Aorta (tissue), 5 donors: Measurements from ENCODE around the gene TNIP1. TPM values are rescaled to one million over a fixed set of nuclear protein-coding genes. Genes with fewer than 3 reads are reported as not detected.
A peak's percentile ranks its signal among the peaks of the same experiment; 100 is the strongest.

Experiments
- ATAC-seq: fragments of 200-7000 bp; cut with Tn5 transposase; one replicate; pipeline ENCODE4 v1.9.1; 2022; ENCODE audit warnings: moderate library complexity; ENCODE audit not compliant: low FRiP score
- DNase-seq, 2 donors: peaks; one replicate each; pipeline ENCODE4 v3.0.0-alpha.2; 2020
- H3K27ac ChIP-seq, 2 donors: one replicate each; pipeline ENCODE4 v1.5.1; 2013; ENCODE audit warnings: low read length in 2 of 2, mild to moderate bottlenecking in 2 of 2, moderate library complexity in 2 of 2, control low read depth in 1 of 2, inconsistent platforms in 1 of 2, low read depth in 1 of 2
- H3K27me3 ChIP-seq, 2 donors: one replicate each; pipeline ENCODE4 v1.6.1; 2013; ENCODE audit warnings: control low read depth in 1 of 2, low read length in 1 of 2, mild to moderate bottlenecking in 1 of 2, moderate library complexity in 1 of 2; ENCODE audit not compliant: insufficient read depth in 2 of 2, control insufficient read depth in 1 of 2
- H3K36me3 ChIP-seq, 2 donors: one replicate each; pipeline ENCODE4 v1.6.1; 2013; ENCODE audit warnings: control low read depth in 1 of 2, low read length in 1 of 2, mild to moderate bottlenecking in 1 of 2; ENCODE audit not compliant: insufficient read depth in 2 of 2, control insufficient read depth in 1 of 2
- H3K4me1 ChIP-seq, 2 donors: one replicate each; pipeline ENCODE4 v1.6.1; 2013; ENCODE audit warnings: low read length in 2 of 2, control low read depth in 1 of 2, mild to moderate bottlenecking in 1 of 2, moderate library complexity in 1 of 2; ENCODE audit not compliant: insufficient read depth in 2 of 2, control insufficient read depth in 1 of 2
- H3K4me3 ChIP-seq, 2 donors: one replicate each; pipeline ENCODE4 v1.5.1; 2013; ENCODE audit warnings: low read length in 2 of 2, control low read depth in 1 of 2, mild to moderate bottlenecking in 1 of 2
- H3K9me3 ChIP-seq: one replicate; pipeline ENCODE4 v1.6.1; 2013; ENCODE audit warnings: mild to moderate bottlenecking, low read length; ENCODE audit not compliant: control insufficient read depth
- WGBS, 2 donors: extraction: QIAGEN DNeasy Blood & Tissue Kit; methylation state at CpG; one replicate each; pipeline ENCODE4 v1.1.7; 2013; 5-methylcytosine and 5-hydroxymethylcytosine counted together
- intact Hi-C, 2 donors: fragments of 100-400 bp; cut with DNase I; formaldehyde crosslinking; loops; one replicate each; pipeline versions ENCODE4 v1.14.2 to v1.15.0; 2022
- polyA plus RNA-seq, 2 donors: library from polyadenylated mRNA; stranded (reverse); fragments of 200-250 nt; gene quantifications; one replicate each; pipeline ENCODE4 v1.2.3, GENCODE V29; 2013
- total RNA-seq, 2 donors: library from RNA; stranded (reverse); fragmentation: NEBNext Ultra II Directional; extraction: Animal tissue kit (Norgen Biotek cat#: 25700); gene quantifications; one replicate each; pipeline ENCODE4 v1.2.1, GENCODE V29; 2021
- donor health status: healthy with polysubstance abuse.
- donor health status: Bipolar disorder and iron deficiency.
- donor health status: DM: no; HTN: no; CAD: no.
- donor health status: DM: no; HTN: no; CAD: no.
- donor health status: DM: yes; HTN: yes; CAD: no.

The TNIP1 gene
- total and polyA plus RNA-seq, 4 donors = 63.3 to 105 (median 81.8) TPM

DNA sequence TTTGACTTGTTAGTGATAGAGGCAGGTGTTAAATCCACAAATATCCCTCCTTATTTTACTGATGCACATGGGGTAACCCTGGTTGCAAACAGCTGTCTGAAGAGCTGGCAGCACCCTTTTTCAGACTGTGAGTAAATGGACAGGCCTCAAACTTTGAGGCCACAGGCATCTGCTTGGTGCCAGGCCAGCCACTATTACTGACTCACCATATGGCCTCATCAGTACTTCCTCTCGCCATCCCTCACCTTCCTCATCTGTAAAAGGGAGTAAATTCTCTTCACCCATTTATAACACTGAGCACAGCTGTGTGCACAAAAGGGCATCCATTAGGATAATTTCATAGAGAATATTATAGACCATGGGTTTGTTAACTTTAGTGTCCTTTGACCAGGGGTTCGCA lies 11.9 kb upstream of the TNIP1 start:
- Histone ChIP-seq H3K4me1 (no peaks in the 10 kb centered on the region), H3K4me3 (no peak overlapping the region), H3K9me3 (no peaks in the 10 kb centered on the region), H3K27ac (no peak overlapping the region), H3K27me3 (no peaks in the 10 kb centered on the region), H3K36me3 (no peaks in the 10 kb centered on the region)
- no peak for DNase-seq
- intact Hi-C loops = no loop called here
- no peak for ATAC-seq
- 81 to 85% methylated on average over 2 of the region's 2 CpGs for WGBS, 2 donors

DNA sequence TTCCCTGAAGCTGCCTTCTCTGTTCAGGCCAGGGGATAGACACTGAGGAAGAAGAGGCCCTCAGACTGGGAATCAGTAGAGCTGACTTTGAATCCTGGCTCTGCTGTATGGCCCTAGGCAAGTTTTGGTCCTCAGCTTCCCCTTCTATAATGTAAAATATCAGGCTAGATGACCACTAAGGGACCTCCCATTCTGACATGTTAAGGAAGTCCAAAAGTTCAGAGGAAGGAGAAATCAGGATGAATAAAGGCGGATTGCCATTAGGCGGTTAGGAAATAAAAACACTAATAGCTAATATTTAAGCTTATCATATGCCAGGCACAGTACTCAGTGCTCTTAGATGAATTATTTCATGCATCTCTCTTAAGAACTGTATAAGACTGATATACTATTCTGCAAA lies 8.9 kb upstream of the TNIP1 start:
- Histone ChIP-seq H3K36me3 (no peaks in the 10 kb centered on the region), H3K9me3 (no peaks in the 10 kb centered on the region), H3K27ac (no peak overlapping the region), H3K27me3 (no peaks in the 10 kb centered on the region), H3K4me3 (no peak overlapping the region), H3K4me1 (no peaks in the 10 kb centered on the region)
- no peak for ATAC-seq
- intact Hi-C loops = no loop called here
- no peak for DNase-seq
- WGBS, 2 donors = 73 to 86% methylated on average over 2 of the region's 2 CpGs

DNA sequence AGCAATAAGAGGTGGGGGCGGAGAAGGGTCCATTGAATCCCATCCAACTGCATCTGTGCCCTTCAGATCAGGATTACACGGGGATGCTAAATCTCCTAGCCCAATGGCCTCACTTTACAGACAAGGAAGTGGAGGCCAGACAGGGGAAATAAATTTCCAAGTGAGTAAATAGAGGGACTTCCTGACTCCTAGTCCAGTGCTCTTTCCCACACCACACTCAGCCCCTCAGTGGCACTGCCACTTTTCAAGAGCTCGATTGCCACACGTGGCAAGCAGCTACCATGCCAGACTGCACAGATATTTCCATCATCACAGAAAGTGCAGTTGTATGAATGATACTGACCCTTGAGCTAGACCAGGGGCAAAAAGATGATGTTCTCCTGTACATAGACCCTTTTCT lies 8.2 kb upstream of the TNIP1 start:
- no peaks in the 10 kb centered on the region for H3K4me1 ChIP-seq
- H3K27me3 ChIP-seq = no peaks in the 10 kb centered on the region
- no peak overlapping the region for H3K4me3 ChIP-seq
- DNase-seq (no peak), ATAC-seq (no peak)
- no peak overlapping the region for H3K27ac ChIP-seq
- H3K9me3 ChIP-seq = no peaks in the 10 kb centered on the region
- WGBS, 2 donors = 79 to 81% methylated on average over 4 of the region's 4 CpGs
- intact Hi-C loops = no loop called here
- no peaks in the 10 kb centered on the region for H3K36me3 ChIP-seq

DNA sequence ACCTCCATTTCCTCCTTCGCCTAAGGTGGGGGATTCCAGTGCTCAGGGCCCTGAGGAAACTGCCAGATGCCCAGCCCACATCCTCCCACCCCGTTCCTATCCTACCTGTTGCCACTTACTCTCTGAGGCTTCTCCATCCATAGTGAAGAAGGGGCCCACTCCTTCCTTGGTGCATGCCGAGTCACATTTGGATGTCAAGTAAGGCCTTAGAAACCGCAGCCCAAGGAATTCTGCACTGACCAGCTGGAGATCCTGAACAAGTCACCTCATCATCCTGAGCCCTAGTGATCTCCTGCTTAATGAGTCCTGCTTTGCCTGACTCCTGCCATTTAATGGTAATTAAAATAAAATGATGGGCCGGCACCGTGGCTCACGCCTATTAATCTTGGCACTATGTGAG lies 6.7 kb upstream of the TNIP1 start:
- ATAC-seq = no peak
- WGBS, 2 donors = 96 to 100% methylated on average over 7 of the region's 7 CpGs
- Histone ChIP-seq H3K27me3 (no peaks in the 10 kb centered on the region), H3K4me3 (no peak overlapping the region), H3K36me3 (no peaks in the 10 kb centered on the region), H3K9me3 (no peaks in the 10 kb centered on the region), H3K4me1 (no peaks in the 10 kb centered on the region), H3K27ac (no peak overlapping the region)
- intact Hi-C loops = no loop called here
- DNase-seq = peak in 1 of 2 donors; percentile 30

DNA sequence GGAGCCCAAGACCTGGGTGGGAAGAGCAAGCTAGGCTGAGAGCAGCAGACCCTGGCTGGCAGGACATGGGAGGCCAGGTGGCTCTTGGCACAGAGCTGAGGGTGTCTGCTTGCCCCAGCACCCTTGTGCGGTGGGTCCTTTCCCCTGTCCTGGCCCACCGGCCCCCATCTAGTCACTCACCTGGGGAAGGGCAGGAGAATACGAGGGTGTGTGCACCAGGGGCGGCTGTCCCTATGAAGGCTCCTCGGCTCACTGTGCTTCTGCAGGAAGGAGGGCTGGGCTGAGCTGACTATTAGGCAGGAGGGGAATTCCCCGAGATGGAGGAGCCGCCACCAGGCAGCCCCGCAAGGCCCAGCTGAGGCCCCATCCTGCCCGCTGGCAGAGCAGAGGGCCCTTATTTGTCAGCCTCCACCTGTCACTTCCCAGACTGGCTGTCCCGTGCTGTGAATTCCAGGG lies 6.1 kb upstream of the TNIP1 start:
- intact Hi-C loops = no loop called here
- H3K36me3 ChIP-seq = no peaks in the 10 kb centered on the region
- no peaks in the 10 kb centered on the region for H3K4me1 ChIP-seq
- no peak overlapping the region for H3K27ac ChIP-seq
- no peaks in the 10 kb centered on the region for H3K9me3 ChIP-seq
- no peaks in the 10 kb centered on the region for H3K27me3 ChIP-seq
- WGBS, 2 donors = 63 to 82% methylated on average over 10 of the region's 10 CpGs
- H3K4me3 ChIP-seq = no peak overlapping the region
- ATAC-seq = no peak
- DNase-seq = peak in 1 of 2 donors; percentile 72

DNA sequence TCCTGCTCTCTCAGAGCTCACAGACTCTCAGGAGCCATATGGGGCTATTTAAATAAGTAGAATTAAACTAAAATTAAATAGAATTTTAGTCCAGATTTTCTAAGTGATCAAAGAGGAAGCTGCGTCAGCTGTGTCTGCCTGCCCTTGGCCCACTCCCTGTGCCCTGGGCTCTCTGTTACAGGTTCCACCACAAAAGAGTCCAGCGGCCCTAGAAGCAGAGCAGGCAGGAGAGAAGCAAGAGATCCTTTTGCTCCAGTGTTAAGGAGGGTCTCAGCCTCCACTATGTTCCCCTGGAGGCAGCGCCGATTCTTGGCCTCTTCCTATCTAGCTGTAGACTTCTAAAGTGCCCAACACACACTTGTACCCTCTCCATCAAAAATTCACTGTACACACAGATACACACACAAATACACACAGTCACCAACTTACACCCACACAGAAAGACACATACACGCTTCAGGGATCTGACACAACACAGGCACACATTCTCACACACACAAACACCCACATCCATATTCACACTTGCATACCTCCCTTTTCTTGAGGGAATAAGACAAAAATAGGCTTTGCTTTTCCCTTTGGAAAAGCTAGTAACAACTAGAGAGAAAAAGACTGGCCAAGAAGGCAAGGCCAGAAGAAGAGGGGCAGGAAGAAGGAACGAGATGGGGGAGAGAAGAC lies 5.5 kb upstream of the TNIP1 start:
- ATAC-seq (no peak), DNase-seq (peak in 1 of 2 donors; percentile 53)
- Histone ChIP-seq H3K9me3 (no peaks in the 10 kb centered on the region), H3K4me1 (no peaks in the 10 kb centered on the region), H3K27ac (no peak overlapping the region), H3K4me3 (no peak overlapping the region), H3K27me3 (no peaks in the 10 kb centered on the region), H3K36me3 (no peaks in the 10 kb centered on the region)
- intact Hi-C loops = no loop called here
- WGBS, 2 donors = 54 to 70% methylated on average over 6 of the region's 6 CpGs

DNA sequence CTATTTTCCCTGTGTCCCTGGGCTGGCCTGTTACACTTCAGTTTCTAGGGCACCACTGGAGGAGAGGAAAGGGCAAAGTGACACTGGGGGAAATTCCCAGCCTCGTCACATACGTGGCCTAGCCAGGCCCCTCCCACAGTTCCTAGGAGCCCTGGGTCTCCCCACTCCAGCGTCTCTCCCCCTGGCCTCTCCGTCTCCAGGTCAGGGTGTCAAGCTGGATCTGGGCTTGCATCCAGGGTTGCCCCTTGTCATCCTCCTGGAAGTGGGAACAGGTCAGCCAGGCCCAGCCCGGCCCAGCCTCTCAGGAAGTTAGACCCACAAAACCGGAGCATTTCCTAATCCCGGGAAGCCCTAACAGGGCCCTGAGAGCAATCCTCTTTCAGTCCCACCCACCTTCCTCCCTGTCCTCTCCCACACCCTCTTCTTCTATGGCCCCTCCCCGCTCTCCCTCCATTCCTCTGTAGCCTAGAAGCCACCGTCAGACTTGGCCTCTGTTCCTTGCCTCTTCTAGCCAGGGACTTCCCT lies 4.7 kb upstream of the TNIP1 start:
- no peak overlapping the region for H3K4me3 ChIP-seq
- DNase-seq = peak; percentile 61 to 88
- H3K27ac ChIP-seq = no peak overlapping the region
- peak; percentile 62 for ATAC-seq
- no peaks in the 10 kb centered on the region for H3K4me1 ChIP-seq
- WGBS, 2 donors = 40 to 53% methylated on average over 9 of the region's 9 CpGs
- intact Hi-C loops = no loop called here
- H3K27me3 ChIP-seq = no peaks in the 10 kb centered on the region
- no peaks in the 10 kb centered on the region for H3K9me3 ChIP-seq
- no peaks in the 10 kb centered on the region for H3K36me3 ChIP-seq

DNA sequence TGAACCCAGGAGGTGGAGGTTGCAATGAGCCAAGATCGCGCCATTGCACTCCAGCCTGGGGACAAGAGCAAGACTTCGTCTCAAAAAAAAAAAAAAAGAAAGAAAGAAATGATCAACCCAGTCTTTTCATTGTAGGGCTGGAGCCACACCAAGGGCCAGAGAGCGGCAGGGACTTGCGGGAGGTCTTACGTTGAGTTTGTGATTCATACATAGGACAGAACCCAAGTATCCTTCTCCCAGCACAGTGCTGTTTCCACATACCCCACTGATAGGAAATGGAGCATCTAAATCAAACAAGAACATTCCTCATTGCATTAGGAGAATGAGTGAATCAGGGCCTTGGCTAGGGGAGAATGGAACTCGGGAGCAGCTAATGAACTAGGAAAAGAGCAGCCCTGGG lies 3.5 kb upstream of the TNIP1 start:
- WGBS, 2 donors = 93 to 95% methylated on average over 7 of the region's 7 CpGs
- Histone ChIP-seq H3K4me3 (no peak overlapping the region), H3K36me3 (no peaks in the 10 kb centered on the region), H3K9me3 (no peaks in the 10 kb centered on the region), H3K27me3 (no peaks in the 10 kb centered on the region), H3K4me1 (no peaks in the 10 kb centered on the region), H3K27ac (no peak overlapping the region)
- DNase-seq (peak in 1 of 2 donors; percentile 62), ATAC-seq (no peak)
- intact Hi-C loops = no loop called here

DNA sequence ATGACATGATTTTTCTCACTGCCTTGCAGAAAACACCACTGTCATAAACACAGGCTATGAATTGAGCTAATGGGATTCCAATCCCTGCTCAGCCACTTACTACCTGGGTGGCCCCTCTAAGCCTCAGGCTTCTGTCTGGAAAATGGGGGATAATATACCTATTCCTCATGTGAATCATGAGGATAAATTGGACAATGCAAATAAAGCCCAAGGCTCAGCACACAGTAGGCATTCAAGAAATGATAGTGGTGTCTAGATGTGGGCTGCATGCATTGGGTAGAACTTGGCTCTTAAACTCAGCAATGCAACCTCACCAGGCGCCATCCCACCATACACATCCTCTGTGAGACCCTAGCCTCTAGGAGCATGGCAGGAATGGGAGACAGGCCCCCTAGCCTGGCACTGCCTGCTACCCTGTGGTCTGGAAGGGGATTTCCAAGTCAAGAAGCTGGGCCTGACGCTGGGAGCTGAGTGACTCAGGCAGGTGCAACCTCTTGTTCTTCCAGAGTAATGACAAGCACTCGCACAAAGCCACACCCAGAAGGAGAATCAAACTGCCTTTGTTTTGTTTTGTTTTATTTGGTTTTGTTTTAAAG lies 2.3 kb upstream of the TNIP1 start:
- DNase-seq = peak in 1 of 2 donors; percentile 59
- no peak for ATAC-seq
- 88 to 96% methylated on average over 3 of the region's 3 CpGs for WGBS, 2 donors
- Histone ChIP-seq H3K27ac (no peak overlapping the region), H3K36me3 (no peaks in the 10 kb centered on the region), H3K4me1 (no peaks in the 10 kb centered on the region), H3K4me3 (no peak overlapping the region), H3K27me3 (no peaks in the 10 kb centered on the region), H3K9me3 (no peaks in the 10 kb centered on the region)
- intact Hi-C loops = no loop called here
